HG03060 (cell line): ENCODE results near the gene DPM1.
"Not testable (repeated sequence)": the region's sequence is repeated elsewhere in the genome, so short reads cannot be mapped to it uniquely, and the experiment has no call there.

Experiments
- ATAC-seq: cut with Tn5 transposase; IDR thresholded peaks from one replicate; pipeline ENCODE4 v1.9.1; 2021; ENCODE audit warnings: low read depth, moderate number of reproducible peaks; ENCODE audit not compliant: unreplicated experiment

DPM1 gene

DNA sequence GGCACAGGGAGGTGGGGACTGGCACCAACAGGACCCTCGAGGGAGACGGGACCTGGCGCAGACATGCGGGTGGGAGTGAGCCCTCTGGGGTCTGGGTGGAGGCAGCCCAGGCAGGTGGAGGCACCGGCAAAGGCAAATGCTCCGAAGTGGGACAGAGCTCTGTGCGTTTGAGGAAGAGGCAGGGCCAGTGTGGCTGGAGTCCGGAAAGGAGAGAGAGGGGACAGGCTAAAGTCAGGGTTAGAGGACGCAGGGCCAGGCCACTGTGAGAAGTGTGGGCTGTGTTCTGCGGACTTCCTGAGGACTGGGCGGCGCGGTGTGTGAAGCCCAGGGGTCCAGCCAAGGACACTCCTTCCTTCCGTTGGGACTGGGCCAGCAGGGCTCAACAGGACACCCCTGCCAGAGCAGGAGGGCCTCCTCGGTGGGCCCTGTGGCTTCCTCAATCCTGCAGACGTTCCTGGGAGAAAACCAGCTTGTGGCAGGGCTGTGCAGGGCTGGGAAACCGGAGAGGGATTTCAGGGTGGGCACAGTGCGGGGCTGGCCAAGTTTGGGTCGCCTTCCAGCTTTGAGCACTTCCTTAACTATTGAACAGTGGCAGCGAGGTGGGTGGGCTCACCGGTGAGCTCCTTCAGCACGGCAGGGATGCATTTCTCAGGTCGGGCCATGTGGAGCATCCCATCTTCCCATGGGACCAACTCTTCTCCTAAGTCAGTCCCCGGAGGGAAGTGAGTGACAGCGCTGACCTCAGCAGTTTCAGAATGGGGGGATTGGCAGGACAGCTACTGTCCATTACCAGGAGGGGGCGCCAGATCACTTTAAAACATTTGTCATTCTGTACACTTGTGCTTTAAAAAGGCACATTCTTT is 22.8 kb upstream of the DPM1 start:
- no peak for ATAC-seq

GRCh38 chr20:50980071-50980681 is 21.8 kb upstream of the DPM1 start:
- no peak for ATAC-seq

GRCh38 chr20:50978533-50978932 is 20.2 kb upstream of the DPM1 start:
- not testable (repeated sequence) for ATAC-seq

DNA sequence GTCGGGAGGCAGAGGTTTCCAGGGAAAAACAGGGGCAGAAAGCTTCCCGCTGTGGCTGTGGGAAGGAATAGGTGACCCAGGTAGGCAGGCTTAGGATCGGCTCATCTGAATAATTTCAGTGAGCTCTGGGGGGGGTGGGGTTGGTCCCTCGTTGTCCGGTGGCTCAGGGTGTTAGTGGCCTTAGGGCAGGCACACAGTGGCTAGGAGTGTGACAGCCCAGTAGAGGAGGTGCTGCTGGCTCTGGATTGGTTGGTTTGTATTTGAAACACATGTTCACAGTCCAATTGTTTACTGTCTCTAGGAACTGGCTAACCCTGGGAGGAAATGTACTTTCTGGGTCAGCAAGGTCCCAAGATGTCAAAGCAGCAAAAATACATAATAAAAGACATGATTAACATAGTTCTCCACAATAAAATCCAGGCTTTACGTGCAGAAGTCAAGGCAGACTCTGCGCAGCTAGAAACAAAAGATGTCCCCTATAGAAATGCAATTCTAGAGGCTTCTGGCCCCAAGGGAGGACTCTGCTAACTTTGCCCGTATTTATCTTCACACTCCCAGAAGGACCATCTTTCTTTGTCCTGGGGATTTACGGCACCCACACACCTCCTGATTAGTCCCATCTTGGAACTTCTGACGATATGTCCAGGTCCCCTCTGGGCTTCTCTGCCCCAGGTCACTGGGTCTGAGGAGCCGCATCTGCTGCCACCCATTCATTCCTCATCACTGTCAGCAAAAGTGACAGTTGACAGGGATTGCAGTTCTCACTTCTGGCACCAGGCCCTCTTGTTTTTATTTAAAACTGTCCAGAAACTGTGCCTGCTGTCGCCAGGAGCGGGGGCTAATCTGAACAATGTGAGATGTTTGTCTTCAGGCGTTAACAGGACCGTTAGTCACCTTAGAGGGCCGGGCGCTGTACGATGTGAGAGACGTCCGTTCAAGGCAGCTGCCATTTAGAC is 19.0 kb upstream of the DPM1 start:
- no peak for ATAC-seq

GRCh38 chr20:50975701-50976330 is 17.5 kb upstream of the DPM1 start:
- no peak for ATAC-seq

DNA sequence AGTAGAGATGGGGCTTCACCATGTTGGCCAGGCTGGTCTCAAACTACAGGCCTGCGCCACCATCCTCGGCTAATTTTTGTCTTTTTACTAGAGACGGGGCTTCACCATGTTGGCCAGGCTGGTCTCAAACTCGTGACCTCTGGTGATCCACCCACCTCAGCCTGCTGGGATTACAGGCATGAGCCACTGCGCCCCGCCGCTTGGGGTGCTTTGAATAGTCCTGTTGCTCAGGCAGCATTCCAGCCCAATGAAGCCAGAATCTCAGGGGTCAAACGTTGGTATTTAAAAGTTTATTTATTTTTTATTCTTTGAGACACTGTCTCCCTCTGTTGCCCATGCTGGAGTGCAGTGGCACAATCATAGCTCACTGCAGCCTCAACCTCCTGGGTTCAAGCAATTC is 11.6 kb upstream of the DPM1 start:
- ATAC-seq: no peak

- no peak for ATAC-seq
Observed at GRCh38 chr20:50969435-50969834, 11.1 kb upstream of the DPM1 start.

GRCh38 chr20:50968289-50968688 is 10.0 kb upstream of the DPM1 start:
- ATAC-seq: no peak

DNA sequence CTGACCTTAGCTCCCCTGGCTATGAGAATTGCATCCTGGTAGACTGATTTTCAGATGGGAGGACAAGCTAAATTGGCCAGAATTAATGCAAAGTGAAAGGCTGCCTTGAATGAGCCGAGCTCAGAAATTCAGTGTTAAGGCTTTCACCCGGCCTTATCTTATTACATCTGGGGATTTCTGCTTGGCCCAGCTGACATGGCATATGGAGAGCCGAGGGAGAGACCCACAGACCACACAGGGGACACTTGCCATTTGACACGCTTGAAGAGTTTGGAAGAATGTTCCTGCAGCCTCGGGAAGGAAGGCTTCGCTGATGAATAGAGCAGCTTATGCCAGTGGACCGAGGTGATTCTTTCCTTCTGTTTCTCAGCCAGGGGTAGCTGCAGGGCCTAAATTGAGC is 9.3 kb upstream of the DPM1 start:
- no peak for ATAC-seq

- no peak for ATAC-seq
Observed at GRCh38 chr20:50959543-50960126, 1.3 kb upstream of the DPM1 start.

DNA sequence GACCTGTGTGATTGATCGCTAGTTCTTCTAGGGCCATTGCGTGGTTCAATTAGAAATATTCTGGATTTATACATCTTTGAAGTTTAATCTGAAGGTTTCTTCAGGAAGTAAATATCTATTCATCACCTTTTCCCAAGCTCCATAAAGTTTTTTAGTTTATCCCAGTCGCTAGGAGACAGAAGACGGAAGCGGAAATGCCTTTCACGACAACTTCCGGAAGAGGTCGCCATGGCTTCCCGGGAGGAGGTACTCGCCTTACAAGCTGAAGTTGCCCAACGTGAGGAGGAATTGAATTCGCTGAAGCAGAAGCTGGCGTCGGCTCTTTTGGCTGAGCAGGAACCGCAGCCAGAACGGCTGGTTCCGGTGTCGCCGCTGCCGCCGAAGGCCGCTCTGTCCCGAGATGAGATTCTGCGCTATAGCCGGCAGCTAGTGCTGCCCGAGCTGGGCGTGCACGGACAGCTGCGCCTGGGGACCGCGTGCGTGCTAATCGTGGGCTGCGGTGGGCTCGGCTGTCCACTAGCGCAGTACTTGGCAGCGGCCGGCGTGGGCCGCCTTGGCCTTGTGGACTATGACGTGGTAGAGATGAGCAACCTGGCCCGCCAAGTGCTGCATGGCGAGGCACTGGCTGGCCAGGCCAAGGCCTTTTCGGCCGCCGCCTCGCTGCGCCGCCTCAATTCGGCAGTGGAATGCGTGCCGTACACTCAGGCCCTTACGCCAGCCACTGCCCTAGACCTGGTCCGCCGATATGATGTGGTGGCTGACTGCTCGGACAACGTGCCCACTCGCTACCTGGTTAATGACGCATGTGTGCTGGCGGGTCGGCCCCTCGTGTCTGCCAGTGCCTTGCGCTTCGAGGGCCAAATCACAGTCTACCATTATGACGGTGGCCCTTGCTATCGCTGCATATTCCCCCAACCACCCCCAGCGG is 547 bp upstream of the DPM1 start, which contains the start of gene MOCS3:
Gene MOCS3, plus strand, starts transcription at position 204 of the 928 bp plus-strand sequence. Its CDS starts 25 bp downstream, at position 229.
- ATAC-seq: peak; percentile 71

GRCh38 chr20:50957276-50957675 is 1.1 kb downstream of the DPM1 start:
- ATAC-seq: no peak

GRCh38 chr20:50953821-50954220 is 4.5 kb downstream of the DPM1 start:
- ATAC-seq: no peak

DNA sequence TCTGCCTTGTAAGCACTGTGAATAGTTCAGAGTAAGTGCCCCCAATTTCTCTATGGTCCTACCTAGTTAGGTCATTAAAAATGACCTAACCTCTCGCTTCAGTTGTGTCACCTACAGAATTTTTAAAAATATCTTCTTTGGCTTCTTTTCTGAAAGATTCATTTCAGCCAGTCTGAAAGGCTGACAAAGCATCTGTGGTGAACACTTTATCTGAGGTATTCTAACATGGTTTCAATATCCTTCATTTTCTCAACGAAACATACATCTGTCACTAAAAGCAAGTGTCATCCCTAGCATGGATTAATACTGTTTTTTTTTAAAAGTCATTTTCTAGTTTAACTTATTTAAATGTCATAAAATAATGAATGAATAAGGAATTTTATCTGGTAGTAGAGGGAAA is 5.1 kb downstream of the DPM1 start:
- no peak for ATAC-seq

GRCh38 chr20:50948132-50948785 is 10.1 kb downstream of the DPM1 start:
- no peak for ATAC-seq

DNA sequence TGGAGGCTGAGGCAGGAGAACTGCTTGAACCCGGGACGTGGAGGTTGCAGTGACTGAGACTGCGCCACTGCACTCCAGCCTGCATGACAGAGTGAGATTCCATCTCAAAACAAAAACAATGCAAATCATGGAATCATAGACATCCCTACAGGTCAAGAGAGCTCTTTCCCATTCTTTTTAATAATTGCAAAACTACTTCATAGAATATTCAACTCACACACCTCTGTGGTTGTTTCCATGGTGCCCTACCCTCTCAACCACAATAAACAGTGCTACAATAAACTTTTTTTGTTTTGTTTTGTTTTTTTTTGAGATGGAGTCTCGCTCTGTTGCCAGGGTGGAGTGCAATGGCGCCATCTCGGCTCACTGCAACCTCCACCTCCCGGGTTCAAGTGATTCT is 15.3 kb downstream of the DPM1 start:
- no peak for ATAC-seq

GRCh38 chr20:50933589-50933988 is 24.7 kb downstream of the DPM1 start:
- ATAC-seq: no peak

GRCh38 chr20:50932691-50933280 is 25.5 kb downstream of the DPM1 start:
- no peak for ATAC-seq
